BJ (cell line): ENCODE results near the gene NUDT8. TPM values are rescaled to one million over a fixed set of nuclear protein-coding genes. Genes with fewer than 3 reads are reported as not detected.
A peak's percentile ranks its signal among the peaks of the same experiment; 100 is the strongest.

Experiments
- CTCF ChIA-PET: fragments of 350-600 bp; formaldehyde crosslinking; extraction: SDS; loops from one replicate; lab custom pipeline; 2021; ENCODE audit warnings: antibody characterized with exemption, inconsistent platforms; lab: Yijun Ruan, JAX
- POLR2A ChIA-PET: fragments of 300-600 bp; sonication (Branson Sonifier 250); formaldehyde crosslinking; extraction: SDS; loops from one replicate; lab custom pipeline; 2021; ENCODE audit warnings: antibody characterized with exemption; lab: Charles Lee
- DNase-seq: peaks from one replicate; pipeline ENCODE4 v3.0.0-alpha.2; 2011; ENCODE audit warnings: low read depth
- H3K27me3 ChIP-seq: 2 replicates; pipeline ENCODE4 v1.6.0; 2011; ENCODE audit warnings: low read length; ENCODE audit not compliant: control insufficient read depth, insufficient read depth
- H3K36me3 ChIP-seq: 2 replicates; pipeline ENCODE4 v1.5.1; 2011; ENCODE audit warnings: low read length; ENCODE audit not compliant: control insufficient read depth, insufficient read depth
- H3K4me3 ChIP-seq: 2 replicates; pipeline ENCODE4 v1.5.1; 2011; ENCODE audit warnings: low read depth, mild to moderate bottlenecking, control low read depth, low read length
- CTCF ChIP-seq: IDR thresholded peaks from 2 replicates; pipeline ENCODE4 v1.5.1; 2011; ENCODE audit warnings: low read depth, mild to moderate bottlenecking, control low read depth, inconsistent platforms, low read length, moderate library complexity; ENCODE audit not compliant: insufficient read depth
- polyA plus RNA-seq: library from polyadenylated mRNA; depleted of rRNA; stranded (reverse); fragments of >200 nt; gene quantifications from 2 replicates; pipeline ENCODE4 v1.2.3, GENCODE V29; 2011

NUDT8 gene
- polyA plus RNA-seq, 1 experiment: 1.7 TPM

- DNase-seq: no peak
- TF ChIP-seq CTCF: no peak
- H3K27me3 ChIP-seq: peaks cover 16% of the 10 kb centered on the region
- POLR2A ChIA-PET: no interaction called here
- peaks cover 12% of the 10 kb centered on the region for H3K36me3 ChIP-seq
- CTCF ChIA-PET: interaction anchor here (0.9 to 10.0 kb wide), 4 partner anchors 13 to 52 kb away, joined by 3 to 88 read pairs (median 8); partner anchors contain the start of genes GSTP1 and NUDT8
- no peak overlapping the region for H3K4me3 ChIP-seq
Observed at GRCh38 chr11:67615728-67616430, 13.9 kb downstream of the NUDT8 start.

GRCh38 chr11:67614730-67615714 lies 14.7 kb downstream of the NUDT8 start:
- Histone ChIP-seq H3K4me3 (no peak overlapping the region), H3K27me3 (peaks cover 16% of the 10 kb centered on the region), H3K36me3 (peaks cover 18% of the 10 kb centered on the region)
- POLR2A ChIA-PET: no interaction called here
- peak; percentile 61 for TF ChIP-seq CTCF
- CTCF ChIA-PET: interaction anchor here (0.9 to 10.0 kb wide), 11 partner anchors 10 to 51 kb away, joined by 3 to 88 read pairs (median 4); partner anchors contain the start of genes GSTP1 and NUDT8
- DNase-seq: no peak

- ChIA-PET POLR2A (no interaction called here), CTCF (interaction anchor here (0.6 to 10.0 kb wide), 10 partner anchors 9 to 196 kb away, joined by 3 to 88 read pairs (median 4); partner anchors contain the start of gene NUDT8)
- no peak for DNase-seq
- peaks cover 16% of the 10 kb centered on the region for H3K27me3 ChIP-seq
- peak; percentile 75 for TF ChIP-seq CTCF
- 0 out of 2 replicates have a peak overlapping the region, but pooled peaks have one; percentile 2 for H3K4me3 ChIP-seq
- H3K36me3 ChIP-seq: peaks cover 20% of the 10 kb centered on the region
Observed at GRCh38 chr11:67613960-67614715, 15.6 kb downstream of the NUDT8 start.

- H3K4me3 ChIP-seq: no peak overlapping the region
- TF ChIP-seq CTCF: no peak
- CTCF ChIA-PET: interaction anchor here (0.6 to 10.0 kb wide), 9 partner anchors 8 to 196 kb away, joined by 3 to 88 read pairs (median 5); partner anchors contain the start of gene NUDT8
- peaks cover 26% of the 10 kb centered on the region for H3K36me3 ChIP-seq
- peaks cover 14% of the 10 kb centered on the region for H3K27me3 ChIP-seq
- POLR2A ChIA-PET: no interaction called here
- DNase-seq: no peak
Observed at GRCh38 chr11:67613313-67613959, 16.3 kb downstream of the NUDT8 start.
